Measurements from ENCODE around the gene EOGT.
A peak's percentile ranks its signal among the peaks of the same experiment; 100 is the strongest.

The EOGT gene

GRCh38 chr3:69013253-69014021, at the start of gene EOGT:
Gene EOGT (minus strand): TSS chr3:69013684. CDS start chr3:69009846, 3,838 bp downstream.
- ATAC-seq (ENCODE audit: low read depth) (peak; percentile 78), DNase-seq (ENCODE audit: low spot score) (peak; percentile 83)
- H3K36me3 ChIP-seq (ENCODE audit: low read depth): peaks cover 45% of the 10 kb centered on the region
- H3K9me3 ChIP-seq (ENCODE audit: severe bottlenecking): no peaks in the 10 kb centered on the region
- peaks cover 15% of the 10 kb centered on the region for H3K4me1 ChIP-seq (ENCODE audit: insufficient read depth, poor library complexity, severe bottlenecking)
- peak within 1 kb of the TSS; percentile 57 for H3K4me3 ChIP-seq (ENCODE audit: severe bottlenecking)
- H3K27me3 ChIP-seq (ENCODE audit: insufficient read depth, poor library complexity, severe bottlenecking): no peaks in the 10 kb centered on the region
- H3K27ac ChIP-seq (ENCODE audit: poor library complexity, severe bottlenecking): peak within 1 kb of the TSS; percentile 95
- peak; percentile 86 for TF ChIP-seq CTCF (IDR thresholded peaks at IDR 0.05; ENCODE audit: poor library complexity, severe bottlenecking)

DNA sequence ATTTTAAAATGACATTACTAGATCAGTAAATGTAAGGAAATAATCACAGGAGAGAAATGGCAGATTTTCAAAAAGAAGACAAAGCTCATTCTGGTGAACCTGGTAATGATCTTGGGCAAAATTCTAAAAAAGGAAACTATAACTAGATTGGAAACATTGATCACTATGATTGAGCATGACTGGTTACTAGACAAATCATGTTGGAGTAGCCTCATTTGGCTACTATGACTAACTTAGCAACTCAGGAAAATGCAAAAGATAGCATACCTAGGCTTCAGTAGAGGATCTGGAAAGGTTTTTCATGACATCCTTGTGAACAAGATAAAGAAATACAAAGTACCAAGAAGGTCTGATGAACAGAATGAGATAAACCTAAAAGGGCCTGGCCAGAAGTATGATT, 46.2 kb upstream of the EOGT start:
- H3K27ac ChIP-seq (ENCODE audit: poor library complexity, severe bottlenecking): no peak overlapping the region

GRCh38 chr3:69058947-69059224, 45.4 kb upstream of the EOGT start:
- H3K27ac ChIP-seq (ENCODE audit: poor library complexity, severe bottlenecking): no peak overlapping the region
- peaks cover 90% of the 10 kb centered on the region for H3K36me3 ChIP-seq (ENCODE audit: low read depth)
- H3K4me3 ChIP-seq (ENCODE audit: severe bottlenecking): no peak overlapping the region
- DNase-seq (ENCODE audit: low spot score): no peak
- H3K4me1 ChIP-seq (ENCODE audit: insufficient read depth, poor library complexity, severe bottlenecking): no peaks in the 10 kb centered on the region
- no peak for ATAC-seq (ENCODE audit: low read depth)
- TF ChIP-seq CTCF (IDR thresholded peaks at IDR 0.05; ENCODE audit: poor library complexity, severe bottlenecking): no peak
- H3K27me3 ChIP-seq (ENCODE audit: insufficient read depth, poor library complexity, severe bottlenecking): no peaks in the 10 kb centered on the region
- H3K9me3 ChIP-seq (ENCODE audit: severe bottlenecking): no peaks in the 10 kb centered on the region

More for the DNA sequence above, 46.2 kb upstream of the EOGT start:
- Histone ChIP-seq H3K4me1 (ENCODE audit: insufficient read depth, poor library complexity, severe bottlenecking) (no peaks in the 10 kb centered on the region), H3K36me3 (ENCODE audit: low read depth) (peaks cover 97% of the 10 kb centered on the region), H3K9me3 (ENCODE audit: severe bottlenecking) (no peaks in the 10 kb centered on the region), H3K27me3 (ENCODE audit: insufficient read depth, poor library complexity, severe bottlenecking) (no peaks in the 10 kb centered on the region), H3K4me3 (ENCODE audit: severe bottlenecking) (no peak overlapping the region)
- ATAC-seq (ENCODE audit: low read depth): no peak
- no peak for DNase-seq (ENCODE audit: low spot score)
- TF ChIP-seq CTCF (IDR thresholded peaks at IDR 0.05; ENCODE audit: poor library complexity, severe bottlenecking): no peak

- Histone ChIP-seq H3K4me3 (ENCODE audit: severe bottlenecking) (no peak overlapping the region), H3K36me3 (ENCODE audit: low read depth) (peaks cover 86% of the 10 kb centered on the region), H3K27ac (ENCODE audit: poor library complexity, severe bottlenecking) (no peak overlapping the region), H3K4me1 (ENCODE audit: insufficient read depth, poor library complexity, severe bottlenecking) (no peaks in the 10 kb centered on the region), H3K27me3 (ENCODE audit: insufficient read depth, poor library complexity, severe bottlenecking) (no peaks in the 10 kb centered on the region), H3K9me3 (ENCODE audit: severe bottlenecking) (no peaks in the 10 kb centered on the region)
- ATAC-seq (ENCODE audit: low read depth) (no peak), DNase-seq (ENCODE audit: low spot score) (no peak)
- TF ChIP-seq CTCF (IDR thresholded peaks at IDR 0.05; ENCODE audit: poor library complexity, severe bottlenecking): no peak
Observed at GRCh38 chr3:69058180-69058946, 44.9 kb upstream of the EOGT start.

All from RWPE2 (cell line).